HL-60/S4 treated with retinoic acid at 250 ng/mL for 4 days and 3 days (cell line): ENCODE data around the gene DHX15.

Experiments used
- in situ Hi-C: fragments of 300-500 bp; cut with MboI; formaldehyde crosslinking; loops from 2 replicates; pipeline ENCODE4 v1.7.0; 2022; ENCODE audit warnings: low sequenced_read_pairs

DHX15 gene

GRCh38 chr4:24584211-24584850, at the start of gene DHX15:
TSS of gene DHX15 (minus strand) at chr4:24584554. CDS start at chr4:24584393, 161 bp downstream.
- in situ Hi-C loops: no loop called here

GRCh38 chr4:24632011-24632410, 47.7 kb upstream of the DHX15 start:
- in situ Hi-C loops: no loop called here

- in situ Hi-C loops: no loop called here
Measured at GRCh38 chr4:24630937-24631336, 46.6 kb upstream of the DHX15 start.

GRCh38 chr4:24625091-24625490, 40.7 kb upstream of the DHX15 start:
- in situ Hi-C loops: no loop called here

GRCh38 chr4:24624381-24624780, 40.0 kb upstream of the DHX15 start:
- in situ Hi-C loops: no loop called here

GRCh38 chr4:24622146-24622834, 37.9 kb upstream of the DHX15 start:
- in situ Hi-C loops: no loop called here

GRCh38 chr4:24615977-24616376, 31.6 kb upstream of the DHX15 start:
- in situ Hi-C loops: no loop called here

- in situ Hi-C loops: no loop called here
Measured at GRCh38 chr4:24614881-24615280, 30.5 kb upstream of the DHX15 start.

- in situ Hi-C loops: no loop called here
Measured at GRCh38 chr4:24613502-24613901, 29.1 kb upstream of the DHX15 start.

- in situ Hi-C loops: no loop called here
Measured at GRCh38 chr4:24611575-24611974, 27.2 kb upstream of the DHX15 start.

- in situ Hi-C loops: no loop called here
Measured at GRCh38 chr4:24607334-24607733, 23.0 kb upstream of the DHX15 start.

GRCh38 chr4:24605216-24605615, 20.9 kb upstream of the DHX15 start:
- in situ Hi-C loops: no loop called here

- in situ Hi-C loops: no loop called here
Measured at GRCh38 chr4:24604558-24605214, 20.3 kb upstream of the DHX15 start.

- in situ Hi-C loops: no loop called here
Measured at GRCh38 chr4:24603343-24603742, 19.0 kb upstream of the DHX15 start.

- in situ Hi-C loops: no loop called here
Measured at GRCh38 chr4:24601121-24601520, 16.8 kb upstream of the DHX15 start.

- in situ Hi-C loops: no loop called here
Measured at GRCh38 chr4:24599275-24599674, 14.9 kb upstream of the DHX15 start.

- in situ Hi-C loops: no loop called here
Measured at GRCh38 chr4:24598025-24598424, 13.7 kb upstream of the DHX15 start.

GRCh38 chr4:24595659-24596058, 11.3 kb upstream of the DHX15 start:
- in situ Hi-C loops: no loop called here

GRCh38 chr4:24594887-24595286, 10.5 kb upstream of the DHX15 start:
- in situ Hi-C loops: no loop called here

GRCh38 chr4:24589448-24589847, 5.1 kb upstream of the DHX15 start:
- in situ Hi-C loops: no loop called here

- in situ Hi-C loops: no loop called here
Measured at GRCh38 chr4:24588216-24588954, 4.0 kb upstream of the DHX15 start.
